Subcutaneous adipose tissue (tissue), 4 donors: ENCODE measurements around the gene TMEM101. TPM values are rescaled to one million over a fixed set of nuclear protein-coding genes. Genes with fewer than 3 reads are reported as not detected.

ENCODE experiments used
- total RNA-seq, 4 donors: library from RNA; depleted of rRNA; stranded (reverse); fragments of >200 nt; gene quantifications; one replicate each; pipeline ENCODE4 v1.1.0, GENCODE V29; 2016
- TF ChIP-seq, protein P1 (sequence below): fragments of 450-650 bp; IDR thresholded peaks from one replicate; pipeline ENCODE4 v1.5.1; 2016; ENCODE audit warnings: low read depth, mild to moderate bottlenecking, control low read depth, antibody characterized with exemption, moderate library complexity

TMEM101 gene
- total RNA-seq, 4 donors from 2014 or later: 13.5 to 28.4 (median 21.9) TPM

DNA sequence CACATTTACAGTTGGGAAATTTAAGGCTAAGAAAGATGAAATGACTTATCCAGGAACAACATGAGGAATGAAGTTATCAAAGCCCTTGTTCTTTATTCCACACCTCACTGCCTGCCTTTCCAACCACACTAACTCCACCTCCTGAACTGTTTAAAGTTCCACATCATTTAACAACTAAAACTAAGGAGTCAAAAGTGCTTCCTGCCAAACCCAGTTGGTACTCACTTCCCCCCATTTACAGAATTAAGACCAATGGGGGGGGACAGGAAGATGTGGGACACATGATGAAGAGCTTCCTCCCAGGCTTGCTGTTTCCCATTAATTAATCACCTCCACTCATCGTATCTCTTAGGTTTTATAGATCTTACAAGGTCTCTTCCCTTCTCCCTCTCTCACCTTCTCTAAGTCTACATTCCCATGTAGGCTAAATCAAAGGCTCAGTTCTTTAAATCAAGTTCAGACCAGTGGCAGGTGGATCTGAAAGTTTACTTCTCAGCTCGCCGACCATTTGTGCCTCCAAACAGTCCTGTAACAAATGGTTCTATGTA lies 19.2 kb upstream of the TMEM101 start:
- TF ChIP-seq, protein P1, sequence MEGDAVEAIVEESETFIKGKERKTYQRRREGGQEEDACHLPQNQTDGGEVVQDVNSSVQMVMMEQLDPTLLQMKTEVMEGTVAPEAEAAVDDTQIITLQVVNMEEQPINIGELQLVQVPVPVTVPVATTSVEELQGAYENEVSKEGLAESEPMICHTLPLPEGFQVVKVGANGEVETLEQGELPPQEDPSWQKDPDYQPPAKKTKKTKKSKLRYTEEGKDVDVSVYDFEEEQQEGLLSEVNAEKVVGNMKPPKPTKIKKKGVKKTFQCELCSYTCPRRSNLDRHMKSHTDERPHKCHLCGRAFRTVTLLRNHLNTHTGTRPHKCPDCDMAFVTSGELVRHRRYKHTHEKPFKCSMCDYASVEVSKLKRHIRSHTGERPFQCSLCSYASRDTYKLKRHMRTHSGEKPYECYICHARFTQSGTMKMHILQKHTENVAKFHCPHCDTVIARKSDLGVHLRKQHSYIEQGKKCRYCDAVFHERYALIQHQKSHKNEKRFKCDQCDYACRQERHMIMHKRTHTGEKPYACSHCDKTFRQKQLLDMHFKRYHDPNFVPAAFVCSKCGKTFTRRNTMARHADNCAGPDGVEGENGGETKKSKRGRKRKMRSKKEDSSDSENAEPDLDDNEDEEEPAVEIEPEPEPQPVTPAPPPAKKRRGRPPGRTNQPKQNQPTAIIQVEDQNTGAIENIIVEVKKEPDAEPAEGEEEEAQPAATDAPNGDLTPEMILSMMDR: no peak

DNA sequence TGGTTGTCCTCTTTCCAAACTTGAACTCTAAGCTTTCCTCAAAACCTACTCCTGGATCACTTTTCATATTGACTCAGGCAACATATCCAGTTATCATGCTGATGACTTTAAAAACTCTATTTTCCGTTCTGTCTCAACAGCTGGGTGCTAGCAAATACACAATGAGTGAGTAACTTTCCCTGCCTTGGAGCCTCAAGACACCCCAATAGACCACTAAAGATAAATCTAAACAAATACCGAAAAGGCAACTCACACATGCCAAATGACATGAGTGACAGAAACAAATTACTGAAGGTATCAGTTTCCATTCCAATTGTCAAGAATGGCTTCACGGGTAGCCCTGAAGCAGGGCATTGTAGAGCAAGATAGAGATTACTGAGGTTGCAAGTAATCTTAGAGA lies 15.7 kb upstream of the TMEM101 start:
- TF ChIP-seq, protein P1: no peak

DNA sequence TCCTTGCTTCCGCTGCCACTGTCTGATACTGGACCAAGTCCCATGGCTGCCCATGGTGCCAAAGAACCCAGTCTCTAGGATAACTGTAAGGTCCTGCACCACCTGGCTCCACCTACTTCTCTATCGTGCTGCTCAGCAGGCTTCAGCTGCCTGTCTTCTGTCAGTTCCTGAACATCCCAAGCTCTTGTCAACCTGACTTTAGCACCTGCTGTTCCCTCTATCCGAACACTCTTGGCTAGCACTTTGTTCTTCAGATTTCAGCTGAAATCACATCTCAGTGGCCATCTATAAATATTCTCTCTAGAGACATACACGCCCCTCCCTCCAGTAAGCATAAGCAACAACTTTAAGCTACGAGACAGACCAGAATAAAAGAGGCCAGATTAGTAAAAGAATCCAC lies 15.0 kb upstream of the TMEM101 start:
- TF ChIP-seq, protein P1: no peak

DNA sequence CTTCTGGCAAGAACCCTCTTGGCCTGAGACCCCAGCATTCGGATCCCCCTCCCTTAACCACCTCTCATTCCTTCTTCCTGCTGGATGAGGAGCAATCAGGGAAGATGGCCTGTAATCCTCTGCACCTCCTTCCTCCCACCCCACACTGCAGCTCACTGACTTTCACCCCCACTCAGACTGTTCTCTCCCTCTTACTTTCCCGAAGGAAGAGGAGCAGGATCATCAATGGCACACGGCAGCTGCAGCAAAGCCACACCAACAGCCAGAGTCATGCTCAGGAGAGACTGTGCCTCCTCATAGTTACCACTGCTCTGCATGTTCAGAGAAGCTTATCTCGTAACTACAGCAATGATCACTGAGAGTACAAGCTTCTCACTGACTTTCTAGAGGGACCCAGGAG lies 10.1 kb upstream of the TMEM101 start:
- TF ChIP-seq, protein P1: no peak

DNA sequence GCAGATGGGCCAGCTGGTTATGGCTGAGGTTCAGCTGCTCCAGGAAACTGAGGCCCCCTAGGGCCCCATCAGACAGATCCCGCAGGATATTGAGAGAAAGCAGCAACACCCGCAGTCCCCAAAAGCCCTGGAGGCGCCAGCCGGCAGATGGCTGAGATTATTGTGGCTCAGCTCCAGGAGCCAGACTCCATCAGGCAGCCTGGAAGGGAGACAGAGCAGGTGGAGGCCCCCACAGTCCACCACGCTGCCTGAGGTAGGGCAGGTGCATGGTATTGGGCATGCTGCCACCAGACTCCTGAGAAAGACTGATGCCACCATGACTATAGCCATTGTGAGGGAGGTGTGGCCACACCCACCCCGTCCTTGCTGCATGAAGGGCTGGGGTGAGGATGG lies 9.5 kb upstream of the TMEM101 start:
- TF ChIP-seq, protein P1: no peak

DNA sequence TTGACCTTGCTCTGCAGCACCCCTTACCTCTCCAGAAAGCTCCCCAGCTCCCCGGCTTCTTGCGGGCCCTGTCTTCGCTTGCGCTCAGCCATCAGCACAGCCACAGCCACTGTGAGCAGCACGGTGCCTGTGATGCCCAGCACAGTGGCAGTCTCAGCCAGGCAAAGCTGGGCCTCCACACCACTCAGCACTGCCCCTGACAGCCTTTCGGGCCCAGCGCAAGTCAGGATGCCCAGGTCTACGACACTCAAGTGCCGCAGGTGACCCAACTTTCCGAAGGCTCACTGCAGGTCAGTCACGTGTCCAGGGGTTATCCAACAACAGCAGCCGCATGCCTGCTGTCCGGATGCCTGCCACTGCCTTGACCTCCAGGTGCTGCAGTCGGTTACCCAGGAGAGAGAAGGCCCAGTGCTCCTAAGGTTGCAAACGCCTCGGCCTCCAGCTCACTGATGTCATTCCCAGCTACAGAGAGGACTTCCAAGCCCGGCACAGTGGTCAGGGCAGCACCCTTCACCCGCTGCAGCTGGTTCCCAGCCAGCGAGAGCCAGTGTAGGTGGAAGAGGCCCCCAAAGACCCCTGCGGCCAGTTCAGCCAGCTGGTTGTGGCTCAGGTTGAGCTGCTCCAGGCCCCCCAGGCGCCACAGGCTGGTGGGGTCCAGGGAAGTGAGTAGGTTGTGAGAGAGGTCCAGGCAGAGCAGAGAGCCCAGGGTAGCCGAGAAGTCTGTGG lies 8.9 kb upstream of the TMEM101 start:
- TF ChIP-seq, protein P1: no peak

DNA sequence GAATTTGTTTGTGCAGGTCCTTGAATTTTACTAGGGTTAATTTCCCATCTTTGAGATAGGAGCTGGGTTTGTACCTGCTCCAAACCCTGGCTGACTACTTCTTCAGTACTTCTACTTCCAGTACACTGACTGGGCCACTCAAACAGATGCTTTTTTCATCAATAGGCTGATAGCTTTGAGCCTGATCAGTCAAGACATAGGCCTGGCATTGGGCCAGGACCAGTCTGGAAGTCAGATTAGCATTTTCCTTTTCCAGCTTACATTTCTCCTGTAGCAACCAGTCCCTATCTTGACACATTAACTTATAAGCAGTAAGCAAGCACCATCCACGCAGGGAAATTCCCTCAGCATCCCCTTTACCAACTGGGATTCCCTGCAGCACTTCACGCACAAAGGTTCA lies 7.5 kb upstream of the TMEM101 start:
- TF ChIP-seq, protein P1: no peak
